ENCODE results near the gene NHLRC1. TPM values are rescaled to one million over a fixed set of nuclear protein-coding genes. Genes with fewer than 3 reads are reported as not detected.

The NHLRC1 gene
- total and polyA plus RNA-seq, 2 of the 13 experiments (the other 11 are each of a cell fraction or from before 2014, with no cell fraction given), result 0.04 to 0.11 TPM

DNA sequence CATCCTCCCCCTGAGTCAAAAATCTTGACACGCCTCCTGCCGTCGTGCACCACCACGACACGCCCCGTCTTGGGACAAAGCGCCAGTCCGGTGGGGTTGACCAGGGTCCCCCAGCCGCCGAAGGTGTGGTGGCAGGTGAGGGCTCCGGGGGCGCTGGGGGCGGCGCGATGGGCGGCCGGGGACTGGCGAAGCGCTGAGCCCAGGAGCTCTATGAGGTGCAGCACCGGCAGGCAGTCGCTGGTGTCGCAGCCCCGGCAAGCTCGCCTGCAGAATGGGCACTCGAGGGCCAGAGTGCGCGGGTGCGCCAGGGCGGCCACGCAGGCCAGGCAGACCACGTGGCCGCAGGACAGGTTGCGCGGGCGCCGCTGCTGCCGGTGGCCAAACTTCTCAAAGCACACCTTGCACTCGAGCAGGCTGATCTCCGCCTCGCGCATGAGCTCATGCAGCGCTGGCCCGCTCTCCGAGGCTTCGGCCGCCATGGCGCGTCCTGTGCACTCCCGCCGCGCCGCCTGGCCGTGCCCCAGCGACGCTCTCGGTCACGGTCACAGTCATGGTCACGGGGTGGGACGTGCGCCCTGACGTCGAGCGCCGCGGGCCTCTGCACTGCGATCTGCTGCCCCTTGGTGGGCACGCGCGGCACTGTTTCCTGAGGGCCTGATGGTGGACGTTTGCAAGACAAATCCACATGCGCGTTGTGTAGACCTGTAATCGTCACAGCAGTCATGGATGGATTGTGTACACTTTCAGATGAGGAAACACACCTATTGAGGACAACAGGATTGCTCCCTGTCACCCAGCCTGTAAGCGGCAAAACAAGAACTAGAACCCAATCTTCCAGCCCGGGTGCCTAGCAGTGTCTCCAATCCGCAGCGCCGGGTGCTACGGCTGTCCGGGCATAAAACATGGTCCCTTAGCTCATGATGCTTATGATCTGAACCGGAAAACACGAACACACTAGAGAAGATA, at the start of gene NHLRC1 (continued):
- TF ChIP-seq HMGXB3 (CRISPR knock-in tag; IDR thresholded peaks at IDR 0.05; ENCODE audit: borderline replicate concordance) (peak; percentile 93), NCOR1 (IDR thresholded peaks at IDR 0.05; ENCODE audit: borderline replicate concordance, low read length) (peak; percentile 92; the same call in 1 of the 2 replicates), RBFOX2 (IDR thresholded peaks at IDR 0.05; ENCODE audit: low read depth, low read length) (peak; percentile 70), MAZ (IDR thresholded peaks at IDR 0.05; ENCODE audit: borderline replicate concordance, low read depth, low read length) (no peak), MAZ (CRISPR knock-in tag; IDR thresholded peaks at IDR 0.05; ENCODE audit: low read depth) (peak; percentile 95), ZNF546 (CRISPR knock-in tag; conservative IDR thresholded peaks at IDR 0.05) (peak; percentile 86), KMT2B (CRISPR knock-in tag; IDR thresholded peaks at IDR 0.05) (peak; percentile 89), RCOR2 (CRISPR knock-in tag; IDR thresholded peaks at IDR 0.05) (peak; percentile 86), ZNF282 (IDR thresholded peaks at IDR 0.05; ENCODE audit: partially characterized antibody) (no peak), ZUFSP (CRISPR knock-in tag; IDR thresholded peaks at IDR 0.05; ENCODE audit: borderline replicate concordance) (no peak)
- TF ChIP-seq, protein P1, sequence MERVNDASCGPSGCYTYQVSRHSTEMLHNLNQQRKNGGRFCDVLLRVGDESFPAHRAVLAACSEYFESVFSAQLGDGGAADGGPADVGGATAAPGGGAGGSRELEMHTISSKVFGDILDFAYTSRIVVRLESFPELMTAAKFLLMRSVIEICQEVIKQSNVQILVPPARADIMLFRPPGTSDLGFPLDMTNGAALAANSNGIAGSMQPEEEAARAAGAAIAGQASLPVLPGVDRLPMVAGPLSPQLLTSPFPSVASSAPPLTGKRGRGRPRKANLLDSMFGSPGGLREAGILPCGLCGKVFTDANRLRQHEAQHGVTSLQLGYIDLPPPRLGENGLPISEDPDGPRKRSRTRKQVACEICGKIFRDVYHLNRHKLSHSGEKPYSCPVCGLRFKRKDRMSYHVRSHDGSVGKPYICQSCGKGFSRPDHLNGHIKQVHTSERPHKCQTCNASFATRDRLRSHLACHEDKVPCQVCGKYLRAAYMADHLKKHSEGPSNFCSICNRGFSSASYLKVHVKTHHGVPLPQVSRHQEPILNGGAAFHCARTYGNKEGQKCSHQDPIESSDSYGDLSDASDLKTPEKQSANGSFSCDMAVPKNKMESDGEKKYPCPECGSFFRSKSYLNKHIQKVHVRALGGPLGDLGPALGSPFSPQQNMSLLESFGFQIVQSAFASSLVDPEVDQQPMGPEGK (CRISPR knock-in tag; IDR thresholded peaks at IDR 0.05), result peak; percentile 79; the same call in 1 of the 2 replicates
- TF ChIP-seq, protein P2, sequence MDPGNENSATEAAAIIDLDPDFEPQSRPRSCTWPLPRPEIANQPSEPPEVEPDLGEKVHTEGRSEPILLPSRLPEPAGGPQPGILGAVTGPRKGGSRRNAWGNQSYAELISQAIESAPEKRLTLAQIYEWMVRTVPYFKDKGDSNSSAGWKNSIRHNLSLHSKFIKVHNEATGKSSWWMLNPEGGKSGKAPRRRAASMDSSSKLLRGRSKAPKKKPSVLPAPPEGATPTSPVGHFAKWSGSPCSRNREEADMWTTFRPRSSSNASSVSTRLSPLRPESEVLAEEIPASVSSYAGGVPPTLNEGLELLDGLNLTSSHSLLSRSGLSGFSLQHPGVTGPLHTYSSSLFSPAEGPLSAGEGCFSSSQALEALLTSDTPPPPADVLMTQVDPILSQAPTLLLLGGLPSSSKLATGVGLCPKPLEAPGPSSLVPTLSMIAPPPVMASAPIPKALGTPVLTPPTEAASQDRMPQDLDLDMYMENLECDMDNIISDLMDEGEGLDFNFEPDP (CRISPR knock-in tag; conservative IDR thresholded peaks at IDR 0.05), result no peak
- TF ChIP-seq, protein P3, sequence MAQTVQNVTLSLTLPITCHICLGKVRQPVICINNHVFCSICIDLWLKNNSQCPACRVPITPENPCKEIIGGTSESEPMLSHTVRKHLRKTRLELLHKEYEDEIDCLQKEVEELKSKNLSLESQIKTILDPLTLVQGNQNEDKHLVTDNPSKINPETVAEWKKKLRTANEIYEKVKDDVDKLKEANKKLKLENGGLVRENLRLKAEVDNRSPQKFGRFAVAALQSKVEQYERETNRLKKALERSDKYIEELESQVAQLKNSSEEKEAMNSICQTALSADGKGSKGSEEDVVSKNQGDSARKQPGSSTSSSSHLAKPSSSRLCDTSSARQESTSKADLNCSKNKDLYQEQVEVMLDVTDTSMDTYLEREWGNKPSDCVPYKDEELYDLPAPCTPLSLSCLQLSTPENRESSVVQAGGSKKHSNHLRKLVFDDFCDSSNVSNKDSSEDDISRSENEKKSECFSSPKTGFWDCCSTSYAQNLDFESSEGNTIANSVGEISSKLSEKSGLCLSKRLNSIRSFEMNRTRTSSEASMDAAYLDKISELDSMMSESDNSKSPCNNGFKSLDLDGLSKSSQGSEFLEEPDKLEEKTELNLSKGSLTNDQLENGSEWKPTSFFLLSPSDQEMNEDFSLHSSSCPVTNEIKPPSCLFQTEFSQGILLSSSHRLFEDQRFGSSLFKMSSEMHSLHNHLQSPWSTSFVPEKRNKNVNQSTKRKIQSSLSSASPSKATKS (CRISPR knock-in tag; IDR thresholded peaks at IDR 0.05), result no peak
- TF ChIP-seq, protein P4, sequence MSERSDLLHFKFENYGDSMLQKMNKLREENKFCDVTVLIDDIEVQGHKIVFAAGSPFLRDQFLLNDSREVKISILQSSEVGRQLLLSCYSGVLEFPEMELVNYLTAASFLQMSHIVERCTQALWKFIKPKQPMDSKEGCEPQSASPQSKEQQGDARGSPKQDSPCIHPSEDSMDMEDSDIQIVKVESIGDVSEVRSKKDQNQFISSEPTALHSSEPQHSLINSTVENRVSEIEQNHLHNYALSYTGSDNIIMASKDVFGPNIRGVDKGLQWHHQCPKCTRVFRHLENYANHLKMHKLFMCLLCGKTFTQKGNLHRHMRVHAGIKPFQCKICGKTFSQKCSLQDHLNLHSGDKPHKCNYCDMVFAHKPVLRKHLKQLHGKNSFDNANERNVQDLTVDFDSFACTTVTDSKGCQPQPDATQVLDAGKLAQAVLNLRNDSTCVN (CRISPR knock-in tag; IDR thresholded peaks at IDR 0.05; ENCODE audit: borderline replicate concordance), result peak; percentile 96
